ENCODE measurements around the gene ZNF524. TPM values are rescaled to one million over a fixed set of nuclear protein-coding genes. Genes with fewer than 3 reads are reported as not detected.

The ZNF524 gene
- total and polyA plus RNA-seq, 9 of the 15 experiments (the other 6 are each of a cell fraction or from before 2014, with no cell fraction given), result 0.08 to 15.6 (median 2.9) TPM

DNA sequence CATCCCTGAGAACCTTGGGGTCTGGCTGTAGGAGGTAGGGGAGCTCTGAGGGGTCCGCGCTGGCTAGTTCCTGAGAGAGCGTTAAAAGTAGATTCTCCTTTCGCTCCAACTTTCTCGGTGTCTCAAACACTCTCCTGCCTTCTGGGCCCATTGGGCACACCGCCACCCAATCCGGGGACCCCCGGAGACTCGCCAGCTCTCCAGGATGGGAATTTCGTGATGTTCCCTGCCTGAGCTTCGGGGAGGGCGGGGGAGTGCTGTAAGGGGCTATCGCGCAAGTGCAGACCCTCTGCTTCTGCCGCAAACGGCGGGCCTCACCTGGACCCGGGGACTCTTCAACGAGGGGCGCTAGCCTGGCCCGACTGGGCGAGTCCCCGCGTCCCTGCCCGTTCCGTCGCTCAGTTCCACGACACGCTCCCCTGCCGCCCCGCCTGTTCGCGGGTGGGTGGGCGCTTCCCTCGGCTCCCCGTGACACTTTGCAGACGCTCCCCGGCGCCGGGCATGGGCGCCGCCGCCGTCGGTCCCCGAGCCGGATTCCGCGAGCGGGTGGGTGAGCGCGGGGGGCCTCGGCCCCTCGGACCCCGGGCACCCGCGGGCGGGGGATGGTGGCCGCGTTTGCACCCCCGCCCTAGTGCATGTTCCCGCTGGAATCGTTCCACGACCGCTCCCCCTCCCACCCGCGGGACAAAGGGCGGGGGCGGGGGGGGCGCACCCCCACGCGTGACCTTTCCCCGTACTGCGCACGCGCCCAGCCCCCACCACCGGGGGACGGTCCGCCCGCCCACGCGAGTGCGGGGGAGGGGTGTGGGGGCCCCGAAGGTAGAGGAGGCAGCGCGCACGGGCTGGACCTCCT, 47.9 kb downstream of the ZNF524 start, which contains the start of gene CCDC106 (continued):
- TF ChIP-seq TEAD1 (CRISPR knock-in tag; IDR thresholded peaks at IDR 0.05), result no peak
- TF ChIP-seq HDAC1 (IDR thresholded peaks at IDR 0.05), result peak; percentile 45 to 87; a peak in 1 of 4 replicates
- TF ChIP-seq ZNF124 (CRISPR knock-in tag; IDR thresholded peaks at IDR 0.05), result no peak
- no peak for TF ChIP-seq POLR2H (tag; IDR thresholded peaks at IDR 0.05; ENCODE audit: low read depth)
- TF ChIP-seq, protein P1, sequence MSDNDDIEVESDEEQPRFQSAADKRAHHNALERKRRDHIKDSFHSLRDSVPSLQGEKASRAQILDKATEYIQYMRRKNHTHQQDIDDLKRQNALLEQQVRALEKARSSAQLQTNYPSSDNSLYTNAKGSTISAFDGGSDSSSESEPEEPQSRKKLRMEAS (CRISPR knock-in tag; IDR thresholded peaks at IDR 0.05), result 0 out of 2 replicates have a peak, but pooled peaks have one; percentile 14
- TF ChIP-seq ZFP36 (IDR thresholded peaks at IDR 0.05; ENCODE audit: low read depth, low read length, partially characterized antibody), result no peak
- TF ChIP-seq, protein P2, sequence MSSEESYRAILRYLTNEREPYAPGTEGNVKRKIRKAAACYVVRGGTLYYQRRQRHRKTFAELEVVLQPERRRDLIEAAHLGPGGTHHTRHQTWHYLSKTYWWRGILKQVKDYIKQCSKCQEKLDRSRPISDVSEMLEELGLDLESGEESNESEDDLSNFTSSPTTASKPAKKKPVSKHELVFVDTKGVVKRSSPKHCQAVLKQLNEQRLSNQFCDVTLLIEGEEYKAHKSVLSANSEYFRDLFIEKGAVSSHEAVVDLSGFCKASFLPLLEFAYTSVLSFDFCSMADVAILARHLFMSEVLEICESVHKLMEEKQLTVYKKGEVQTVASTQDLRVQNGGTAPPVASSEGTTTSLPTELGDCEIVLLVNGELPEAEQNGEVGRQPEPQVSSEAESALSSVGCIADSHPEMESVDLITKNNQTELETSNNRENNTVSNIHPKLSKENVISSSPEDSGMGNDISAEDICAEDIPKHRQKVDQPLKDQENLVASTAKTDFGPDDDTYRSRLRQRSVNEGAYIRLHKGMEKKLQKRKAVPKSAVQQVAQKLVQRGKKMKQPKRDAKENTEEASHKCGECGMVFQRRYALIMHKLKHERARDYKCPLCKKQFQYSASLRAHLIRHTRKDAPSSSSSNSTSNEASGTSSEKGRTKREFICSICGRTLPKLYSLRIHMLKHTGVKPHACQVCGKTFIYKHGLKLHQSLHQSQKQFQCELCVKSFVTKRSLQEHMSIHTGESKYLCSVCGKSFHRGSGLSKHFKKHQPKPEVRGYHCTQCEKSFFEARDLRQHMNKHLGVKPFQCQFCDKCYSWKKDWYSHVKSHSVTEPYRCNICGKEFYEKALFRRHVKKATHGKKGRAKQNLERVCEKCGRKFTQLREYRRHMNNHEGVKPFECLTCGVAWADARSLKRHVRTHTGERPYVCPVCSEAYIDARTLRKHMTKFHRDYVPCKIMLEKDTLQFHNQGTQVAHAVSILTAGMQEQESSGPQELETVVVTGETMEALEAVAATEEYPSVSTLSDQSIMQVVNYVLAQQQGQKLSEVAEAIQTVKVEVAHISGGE (CRISPR knock-in tag; IDR thresholded peaks at IDR 0.05), result peak in 1 of 3 experiments; percentile 87; a peak in 2 of 6 replicates
- TF ChIP-seq BHLHE40 (IDR thresholded peaks at IDR 0.05; ENCODE audit: low read length), result peak; percentile 65
- TF ChIP-seq, protein P3, sequence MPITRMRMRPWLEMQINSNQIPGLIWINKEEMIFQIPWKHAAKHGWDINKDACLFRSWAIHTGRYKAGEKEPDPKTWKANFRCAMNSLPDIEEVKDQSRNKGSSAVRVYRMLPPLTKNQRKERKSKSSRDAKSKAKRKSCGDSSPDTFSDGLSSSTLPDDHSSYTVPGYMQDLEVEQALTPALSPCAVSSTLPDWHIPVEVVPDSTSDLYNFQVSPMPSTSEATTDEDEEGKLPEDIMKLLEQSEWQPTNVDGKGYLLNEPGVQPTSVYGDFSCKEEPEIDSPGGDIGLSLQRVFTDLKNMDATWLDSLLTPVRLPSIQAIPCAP (CRISPR knock-in tag; IDR thresholded peaks at IDR 0.05; ENCODE audit: borderline replicate concordance), result no peak
- peak; percentile 50; the same call in 1 of the 2 replicates for TF ChIP-seq CTBP1 (IDR thresholded peaks at IDR 0.05; ENCODE audit: borderline replicate concordance)
- no peak for TF ChIP-seq RBM25 (IDR thresholded peaks at IDR 0.05; ENCODE audit: low read depth, low read length, severe bottlenecking)
- TF ChIP-seq ESRRA (IDR thresholded peaks at IDR 0.05; ENCODE audit: borderline replicate concordance, low read depth), result peak; percentile 46
- peak; percentile 66; the same call in 1 of the 2 replicates for TF ChIP-seq ZNF431 (CRISPR knock-in tag; IDR thresholded peaks at IDR 0.05)
- no peak for TF ChIP-seq CEBPB (tag; IDR thresholded peaks at IDR 0.05)
- TF ChIP-seq FOXJ2 (tag; IDR thresholded peaks at IDR 0.05), result 0 out of 2 replicates have a peak, but pooled peaks have one; percentile 7
- TF ChIP-seq L3MBTL2 (IDR thresholded peaks at IDR 0.05), result 0 out of 2 replicates have a peak, but pooled peaks have one; percentile 35
- TF ChIP-seq, protein P4, sequence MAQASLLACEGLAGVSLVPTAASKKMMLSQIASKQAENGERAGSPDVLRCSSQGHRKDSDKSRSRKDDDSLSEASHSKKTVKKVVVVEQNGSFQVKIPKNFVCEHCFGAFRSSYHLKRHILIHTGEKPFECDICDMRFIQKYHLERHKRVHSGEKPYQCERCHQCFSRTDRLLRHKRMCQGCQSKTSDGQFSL (CRISPR knock-in tag; IDR thresholded peaks at IDR 0.05), result peak; percentile 99
- TF ChIP-seq, protein P4 (tag; IDR thresholded peaks at IDR 0.05), result peak in 1 of 2 experiments; percentile 100; a peak in 2 of 4 replicates
- TF ChIP-seq, protein P5, sequence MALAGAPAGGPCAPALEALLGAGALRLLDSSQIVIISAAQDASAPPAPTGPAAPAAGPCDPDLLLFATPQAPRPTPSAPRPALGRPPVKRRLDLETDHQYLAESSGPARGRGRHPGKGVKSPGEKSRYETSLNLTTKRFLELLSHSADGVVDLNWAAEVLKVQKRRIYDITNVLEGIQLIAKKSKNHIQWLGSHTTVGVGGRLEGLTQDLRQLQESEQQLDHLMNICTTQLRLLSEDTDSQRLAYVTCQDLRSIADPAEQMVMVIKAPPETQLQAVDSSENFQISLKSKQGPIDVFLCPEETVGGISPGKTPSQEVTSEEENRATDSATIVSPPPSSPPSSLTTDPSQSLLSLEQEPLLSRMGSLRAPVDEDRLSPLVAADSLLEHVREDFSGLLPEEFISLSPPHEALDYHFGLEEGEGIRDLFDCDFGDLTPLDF (CRISPR knock-in tag; IDR thresholded peaks at IDR 0.05), result peak; percentile 76; the same call in 1 of the 2 replicates
- no peak for TF ChIP-seq ZKSCAN8 (CRISPR knock-in tag; IDR thresholded peaks at IDR 0.05)
